GM19043 (cell line): ENCODE data around the gene PTPRN2.

Experiments used
- ATAC-seq: cut with Tn5 transposase; IDR thresholded peaks from one replicate; pipeline ENCODE4 v1.9.1; 2021; ENCODE audit warnings: low read depth; ENCODE audit not compliant: unreplicated experiment

PTPRN2 gene

DNA sequence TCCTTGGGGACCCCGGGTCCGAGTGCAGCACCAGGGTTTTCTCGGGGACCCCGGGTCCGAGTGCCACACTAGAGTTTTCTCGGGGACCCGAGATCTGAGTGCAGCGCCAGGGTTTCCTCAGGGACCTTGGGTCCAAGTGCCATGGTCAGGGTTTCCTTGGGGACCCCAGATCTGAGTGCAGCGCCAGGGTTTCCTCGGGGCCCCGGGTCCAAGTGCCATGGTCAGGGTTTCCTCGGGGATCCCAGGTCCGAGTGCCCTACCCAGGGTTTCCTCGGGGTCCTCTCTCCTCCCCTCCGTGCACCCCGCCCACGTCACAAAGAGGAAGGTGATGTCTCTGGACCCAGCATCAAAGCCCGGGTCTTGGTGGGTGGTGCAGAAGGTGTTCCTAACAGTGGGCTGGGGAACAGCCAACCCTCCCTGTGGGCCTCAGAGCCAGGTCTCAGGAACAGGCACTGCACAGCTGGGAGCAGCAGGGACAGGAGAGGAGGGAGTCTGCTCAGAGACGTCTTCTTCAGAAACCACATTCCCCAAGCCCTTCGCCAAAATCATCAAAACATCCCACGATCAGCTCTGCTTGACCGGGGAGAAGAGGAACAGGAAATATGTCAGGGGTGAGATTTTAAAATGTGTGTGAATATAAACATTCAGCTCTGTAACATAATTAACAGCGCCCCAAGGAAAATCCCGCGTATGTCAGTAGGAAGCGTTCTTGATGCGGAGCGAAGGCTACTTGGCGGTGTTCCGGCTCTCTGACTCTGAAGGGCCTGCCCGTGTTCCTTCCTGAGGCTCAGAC lies 710.1 kb downstream of the PTPRN2 start:
- ATAC-seq: no peak

DNA sequence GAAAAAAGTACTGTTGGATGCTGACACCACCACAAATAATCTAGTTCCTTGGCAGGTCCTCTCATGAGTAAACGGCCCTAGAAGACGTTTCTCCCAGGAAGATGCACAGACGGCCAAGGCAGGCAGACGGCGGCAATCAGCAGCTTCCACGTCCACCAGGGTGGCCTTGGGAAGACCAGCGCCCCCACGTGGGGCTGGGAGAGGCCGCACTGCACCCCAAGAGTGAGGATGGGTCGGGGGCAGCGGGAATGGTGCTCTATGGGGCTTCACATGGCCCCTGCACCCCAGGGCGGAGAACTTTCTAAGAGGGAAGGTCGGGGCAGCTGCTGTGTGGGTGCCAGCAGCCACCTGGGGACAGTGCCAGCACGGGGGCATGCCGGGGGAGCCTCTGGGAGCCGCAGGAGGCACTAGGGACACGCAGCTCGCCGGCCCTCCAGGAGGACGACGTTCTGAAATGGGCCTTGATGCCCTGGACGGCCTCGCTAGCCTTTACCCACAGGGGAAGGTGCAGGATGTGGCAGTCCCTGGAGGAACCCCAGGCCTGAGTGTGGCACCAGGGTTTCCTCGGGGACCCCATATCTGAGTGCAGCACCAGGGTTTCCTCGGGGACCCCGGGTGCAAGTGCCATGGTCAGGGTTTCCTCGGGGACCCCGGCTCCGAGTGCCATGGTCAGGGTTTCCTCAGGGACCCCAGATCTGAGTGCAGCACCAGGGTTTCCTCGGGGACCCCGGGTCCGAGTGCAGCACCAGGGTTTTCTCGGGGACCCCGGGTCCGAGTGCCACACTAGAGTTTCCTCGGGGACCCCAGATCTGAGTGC lies 710.9 kb downstream of the PTPRN2 start:
- no peak for ATAC-seq

DNA sequence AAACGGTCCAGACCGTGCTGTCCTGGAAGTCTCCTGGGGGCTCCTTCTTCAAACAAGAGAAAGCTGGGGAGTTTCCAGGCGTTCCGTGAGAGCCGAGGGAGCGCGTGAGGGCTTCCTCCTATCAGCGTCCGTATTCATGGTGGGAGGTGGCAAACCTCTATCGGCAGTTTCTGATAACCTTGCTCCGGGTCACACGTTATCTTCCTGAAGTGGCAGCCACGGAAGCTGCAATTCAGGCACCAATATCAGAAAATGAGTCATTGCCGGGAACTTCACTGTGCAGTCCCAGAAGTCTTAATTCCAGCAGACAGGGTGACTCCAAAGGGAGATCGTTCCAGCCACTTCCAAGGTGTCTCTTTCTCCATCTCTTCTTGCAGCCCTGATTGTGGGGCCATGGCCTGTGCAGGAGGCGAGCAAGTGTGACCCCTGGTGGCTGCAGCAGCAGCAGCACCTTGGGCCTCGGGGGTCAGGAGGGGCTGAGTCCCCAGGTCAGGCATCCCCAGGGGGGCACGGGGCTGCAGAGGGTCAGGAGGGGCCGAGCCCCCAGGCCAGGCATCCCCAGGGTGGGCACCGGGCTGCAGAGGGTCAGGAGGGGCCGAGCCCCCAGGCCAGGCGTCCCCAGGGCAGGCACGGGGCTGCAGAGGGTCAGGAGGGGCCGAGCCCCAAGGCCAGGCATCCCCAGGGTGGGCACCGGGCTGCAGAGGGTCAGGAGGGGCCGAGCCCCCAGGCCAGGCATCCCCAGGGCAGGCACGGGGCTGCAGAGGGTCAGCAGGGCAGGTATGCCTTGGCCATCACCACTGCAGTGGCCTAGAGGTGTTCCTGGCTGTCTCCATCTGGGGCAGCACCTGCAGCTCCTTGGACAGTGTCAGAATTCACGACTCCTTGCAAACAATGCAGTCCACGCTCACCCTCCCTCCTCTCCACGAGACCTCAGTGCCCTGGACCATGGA lies 712.1 kb downstream of the PTPRN2 start:
- no peak for ATAC-seq

DNA sequence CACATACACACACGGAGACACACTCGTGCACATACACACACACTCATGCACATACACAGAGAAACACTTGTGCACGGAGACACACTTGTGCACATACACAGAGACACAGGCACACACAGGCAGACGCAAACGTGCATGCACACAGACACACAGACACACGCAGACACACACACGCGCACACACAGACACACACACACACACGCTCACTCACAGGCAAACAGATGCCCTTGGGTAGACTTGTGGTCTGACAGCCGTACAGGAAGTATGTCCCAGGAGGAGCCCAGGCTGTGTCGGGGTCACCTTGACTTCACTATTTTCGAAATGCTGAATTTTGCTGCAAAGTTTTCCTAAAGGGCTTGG lies 712.8 kb downstream of the PTPRN2 start:
- ATAC-seq: no peak

DNA sequence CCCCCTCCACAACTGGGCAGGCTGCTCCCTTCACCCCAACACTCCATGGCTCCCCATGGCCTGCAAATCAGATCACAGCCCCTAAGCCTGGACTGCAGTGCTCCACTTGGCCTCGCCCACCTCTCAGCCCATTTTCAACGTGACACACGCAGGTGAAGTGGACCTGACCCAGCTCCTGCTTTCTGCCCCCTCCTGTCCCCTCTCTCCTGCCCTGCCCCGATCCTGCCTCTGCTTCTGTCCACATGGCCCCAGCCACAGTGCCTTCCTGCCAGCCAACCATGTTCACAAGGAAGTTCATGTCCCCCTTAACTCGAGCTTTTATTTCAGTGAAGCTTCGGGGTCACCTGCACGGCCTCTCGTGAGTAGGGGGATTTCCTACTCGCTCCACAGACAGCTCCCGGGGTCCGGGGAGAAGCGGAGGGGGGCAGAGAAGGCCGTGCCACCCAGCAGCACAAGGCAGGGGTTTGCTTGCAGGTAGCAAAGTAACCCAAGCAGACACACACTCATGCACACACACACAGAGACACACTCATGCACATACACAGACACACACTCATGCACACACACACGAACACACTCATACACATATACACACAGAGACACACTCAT lies 713.3 kb downstream of the PTPRN2 start:
- no peak for ATAC-seq

DNA sequence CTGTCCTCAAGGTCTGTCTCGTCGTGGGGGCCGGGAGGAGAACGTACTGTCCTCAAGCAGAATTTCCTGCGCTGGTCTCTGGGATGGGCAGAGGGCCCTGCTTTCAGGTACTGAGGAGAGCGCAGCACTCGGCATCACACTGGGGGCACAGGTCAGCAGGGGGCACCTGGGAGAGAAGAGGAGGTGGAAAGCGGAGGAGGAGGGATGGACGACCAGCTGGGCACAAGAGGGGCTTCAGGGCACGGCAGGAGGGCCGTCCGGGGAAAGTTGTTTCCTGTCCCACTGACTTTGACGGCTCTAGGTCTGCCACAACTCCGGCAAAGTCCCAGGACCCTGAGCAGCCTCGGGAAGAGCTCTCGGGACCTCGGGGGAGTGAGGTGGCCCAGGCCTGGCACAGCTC lies 714.0 kb downstream of the PTPRN2 start:
- no peak for ATAC-seq

DNA sequence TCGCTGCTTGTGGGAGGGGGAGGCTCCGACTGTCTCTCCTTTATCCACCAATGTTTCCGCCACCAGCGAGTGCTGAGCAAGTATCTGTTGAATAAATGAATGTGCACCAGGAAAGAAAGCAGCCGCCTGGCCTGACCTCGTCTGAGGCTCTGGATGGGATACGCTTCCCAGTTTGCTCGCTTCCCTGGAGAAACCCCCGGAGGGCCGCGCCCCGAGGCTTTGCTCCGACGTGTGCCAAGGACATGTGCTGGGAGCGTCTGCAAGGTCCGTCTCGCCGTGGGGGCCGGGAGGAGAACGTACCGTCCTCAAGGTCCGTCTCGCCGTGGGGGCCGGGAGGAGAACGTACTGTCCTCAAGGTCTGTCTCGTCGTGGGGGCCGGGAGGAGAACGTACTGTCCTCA lies 714.4 kb downstream of the PTPRN2 start:
- no peak for ATAC-seq

DNA sequence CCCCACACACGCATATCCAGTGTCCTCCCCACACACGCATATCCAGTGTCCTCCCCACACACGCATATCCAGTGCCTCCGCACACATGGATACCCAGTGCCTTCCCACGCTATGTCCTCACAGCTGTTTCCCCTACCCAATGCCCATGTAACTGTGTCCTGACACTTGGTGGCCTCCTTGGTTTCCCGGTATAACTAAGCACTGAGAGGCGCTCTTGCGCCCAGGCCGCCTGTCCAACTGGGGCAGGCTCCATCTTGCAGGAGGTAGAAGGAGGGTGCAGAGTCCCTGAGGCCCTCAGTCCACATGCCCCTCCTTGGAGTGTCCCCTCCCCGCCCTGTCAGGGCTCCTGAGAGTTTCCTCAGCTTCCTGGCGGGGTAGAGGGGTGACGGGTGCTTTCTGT lies 715.2 kb downstream of the PTPRN2 start:
- ATAC-seq: no peak

DNA sequence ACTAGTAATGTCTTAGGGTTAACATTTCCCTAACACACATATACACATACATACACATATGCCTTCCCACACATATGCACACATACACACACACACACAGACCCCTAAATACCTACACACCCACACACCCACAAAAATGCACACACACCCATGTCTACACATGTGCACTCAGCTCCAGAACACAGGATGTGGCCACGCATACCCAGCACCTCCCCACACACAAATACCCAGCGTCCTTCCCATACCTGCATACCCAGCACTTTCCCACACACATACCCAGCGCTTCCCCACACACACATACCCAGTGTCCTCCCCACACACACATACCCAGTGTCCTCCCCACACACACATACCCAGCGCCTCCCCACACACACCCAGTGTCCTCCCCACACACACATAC lies 715.9 kb downstream of the PTPRN2 start:
- no peak for ATAC-seq

DNA sequence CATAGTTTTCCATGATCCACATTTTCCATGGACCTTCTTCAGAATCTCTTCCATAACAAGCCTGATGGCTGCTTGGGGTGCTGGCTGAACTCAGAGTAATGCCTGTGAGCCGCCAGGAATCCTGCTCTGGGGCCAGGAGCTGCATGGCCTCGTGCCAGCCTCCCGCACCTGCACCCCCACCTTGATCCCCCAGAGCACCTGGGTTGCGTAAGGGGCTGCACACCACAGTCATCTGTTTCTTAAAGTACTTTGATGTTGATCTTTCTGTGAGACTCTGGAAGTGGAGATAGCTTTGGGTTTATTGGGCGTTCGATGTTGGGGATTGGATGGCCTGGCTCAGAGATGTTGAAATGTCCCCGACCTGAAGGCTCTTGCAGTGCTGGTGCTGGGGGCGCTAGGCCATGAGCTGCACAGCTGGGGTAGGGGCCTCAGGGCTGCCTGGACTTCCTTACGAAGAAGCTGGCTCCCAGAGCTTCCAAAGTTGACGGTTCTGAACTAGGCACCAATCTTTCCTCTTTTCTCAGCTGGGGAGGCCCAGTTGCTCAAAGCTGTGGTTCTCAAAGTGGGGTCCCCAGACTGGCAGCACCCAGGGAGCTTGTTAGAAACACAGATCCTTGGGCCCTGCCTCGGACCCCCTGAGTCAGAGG lies 716.9 kb downstream of the PTPRN2 start:
- ATAC-seq: no peak

DNA sequence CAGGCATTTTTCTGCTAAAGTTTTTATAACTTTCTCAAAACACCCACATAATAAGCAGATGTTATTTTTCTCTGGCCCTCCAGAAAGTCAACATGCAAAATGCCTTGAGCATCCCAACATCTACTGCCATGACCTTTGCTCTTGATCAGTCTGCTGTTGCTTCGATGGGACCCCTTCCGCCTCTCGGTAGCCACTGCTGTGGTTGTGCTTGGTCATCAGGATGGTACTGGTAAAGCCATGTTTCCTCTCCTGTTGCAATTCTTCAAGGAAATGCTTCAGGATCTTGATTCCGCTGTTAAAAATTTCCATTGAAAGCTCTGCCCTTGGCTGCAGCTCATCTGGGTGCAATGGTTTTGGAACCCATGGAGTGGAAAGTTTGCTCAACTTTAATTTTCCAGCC lies 717.8 kb downstream of the PTPRN2 start:
- ATAC-seq: no peak

DNA sequence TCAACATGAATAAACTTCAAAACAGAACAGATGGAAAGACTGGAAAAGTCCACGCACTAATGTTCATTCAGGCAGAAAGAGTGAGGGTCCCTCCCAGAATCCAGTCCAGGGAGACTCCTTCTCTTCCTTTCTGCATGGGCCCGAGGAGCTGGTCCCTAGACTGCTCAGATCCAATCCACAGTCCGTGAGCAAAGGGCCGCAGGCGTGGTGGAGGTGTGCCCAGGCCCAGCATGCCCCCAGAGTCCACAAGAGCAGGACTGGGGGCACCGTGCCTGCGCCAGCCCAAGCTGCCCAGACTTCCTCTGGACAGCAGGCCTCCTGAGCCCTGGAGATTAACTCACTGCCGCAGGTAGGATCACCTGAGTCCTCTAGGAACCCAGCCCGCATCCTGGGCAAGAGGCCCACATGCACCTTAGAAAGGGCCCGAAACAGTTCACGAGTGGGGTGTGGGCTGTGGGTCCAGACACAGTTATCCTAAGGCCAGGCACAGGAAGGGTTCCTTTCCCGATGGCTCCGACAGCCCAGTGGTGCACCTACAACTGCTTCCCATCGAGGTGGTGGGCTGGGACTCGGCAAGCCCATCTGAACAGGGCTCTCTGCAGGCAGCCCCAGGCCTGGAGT lies 719.8 kb downstream of the PTPRN2 start:
- no peak for ATAC-seq

DNA sequence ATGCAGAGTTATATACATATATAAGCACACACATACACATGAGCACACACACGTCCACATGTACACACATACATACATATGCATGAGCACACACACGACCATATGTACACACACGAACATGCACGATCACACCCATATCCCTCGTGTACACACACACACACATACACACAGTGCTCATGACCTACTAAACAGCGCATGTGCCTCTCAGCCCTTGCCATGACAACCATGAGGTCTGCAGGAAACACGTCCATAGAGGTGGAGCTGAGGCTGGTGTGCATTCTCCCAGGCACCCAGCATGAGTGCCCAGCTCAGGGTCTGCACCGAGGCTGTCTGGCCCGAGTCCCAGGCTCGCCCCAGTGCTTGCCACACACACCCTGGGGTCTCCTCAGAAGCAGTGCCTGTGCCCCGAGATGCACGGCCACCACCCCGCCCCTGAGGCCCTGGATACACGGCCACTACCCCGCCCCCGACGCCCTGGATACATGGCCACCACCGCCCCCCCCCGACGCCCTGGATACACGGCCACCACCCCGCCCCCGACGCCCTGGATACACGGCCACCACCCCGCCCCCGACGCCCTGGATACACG lies 721.2 kb downstream of the PTPRN2 start:
- no peak for ATAC-seq

DNA sequence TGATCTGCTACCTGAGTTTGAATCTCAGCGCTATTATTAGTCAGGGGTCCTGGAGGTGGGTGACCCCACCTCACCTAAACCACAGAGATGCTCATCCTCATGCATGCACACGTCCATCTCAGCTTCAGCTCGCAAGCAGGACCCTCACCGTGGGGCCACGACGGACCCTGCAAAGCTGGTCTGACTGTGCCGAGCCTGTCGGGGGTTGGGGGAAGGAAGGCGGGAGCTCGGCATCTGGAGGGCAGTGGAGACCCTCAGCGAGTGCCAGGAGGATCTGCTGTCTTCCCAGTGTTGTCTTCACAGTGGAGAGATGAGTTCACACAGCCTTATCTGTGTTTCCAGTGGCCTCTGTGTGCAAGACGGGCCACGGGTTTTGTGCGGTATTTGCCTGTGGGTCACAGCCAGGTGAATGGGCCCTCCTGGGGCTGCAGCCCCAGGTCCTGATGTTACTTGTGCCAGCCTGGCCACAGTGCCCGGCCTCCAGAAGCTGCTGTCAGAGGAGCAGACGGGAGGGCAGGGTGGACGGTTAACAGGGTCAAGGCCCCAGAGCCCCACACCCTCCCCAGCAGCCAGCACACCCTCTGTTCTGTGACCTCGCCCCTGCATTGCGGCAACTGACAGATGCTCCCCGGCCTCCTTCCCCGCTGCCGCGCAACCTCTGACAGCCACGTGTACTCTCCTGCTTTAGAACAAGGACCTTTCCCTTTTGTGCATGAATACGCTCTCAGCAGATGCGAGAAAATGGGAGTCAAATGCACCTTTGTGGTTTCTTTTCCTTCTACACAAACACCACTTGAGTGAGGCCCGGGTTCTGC lies 722.1 kb downstream of the PTPRN2 start:
- ATAC-seq: no peak

DNA sequence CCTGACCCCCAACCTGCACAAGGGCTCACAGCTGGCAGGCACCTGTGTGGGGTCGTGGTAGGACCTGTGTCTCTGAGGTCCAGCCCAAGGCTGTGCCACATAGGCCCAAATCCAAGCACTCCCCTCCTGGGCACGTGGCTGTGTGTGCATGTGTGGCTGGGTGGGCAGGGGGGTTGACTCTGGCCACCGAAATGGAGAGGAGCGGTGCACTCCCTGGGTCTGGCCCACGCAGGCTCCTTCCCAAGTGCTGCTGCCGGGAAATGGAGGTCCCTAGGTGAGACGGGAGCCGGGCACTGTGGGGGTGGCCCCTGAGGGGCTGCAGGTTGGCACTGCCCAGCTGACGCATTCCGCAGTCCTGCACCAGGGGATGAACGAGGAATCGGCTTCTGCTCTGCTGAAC lies 722.7 kb downstream of the PTPRN2 start:
- no peak for ATAC-seq

DNA sequence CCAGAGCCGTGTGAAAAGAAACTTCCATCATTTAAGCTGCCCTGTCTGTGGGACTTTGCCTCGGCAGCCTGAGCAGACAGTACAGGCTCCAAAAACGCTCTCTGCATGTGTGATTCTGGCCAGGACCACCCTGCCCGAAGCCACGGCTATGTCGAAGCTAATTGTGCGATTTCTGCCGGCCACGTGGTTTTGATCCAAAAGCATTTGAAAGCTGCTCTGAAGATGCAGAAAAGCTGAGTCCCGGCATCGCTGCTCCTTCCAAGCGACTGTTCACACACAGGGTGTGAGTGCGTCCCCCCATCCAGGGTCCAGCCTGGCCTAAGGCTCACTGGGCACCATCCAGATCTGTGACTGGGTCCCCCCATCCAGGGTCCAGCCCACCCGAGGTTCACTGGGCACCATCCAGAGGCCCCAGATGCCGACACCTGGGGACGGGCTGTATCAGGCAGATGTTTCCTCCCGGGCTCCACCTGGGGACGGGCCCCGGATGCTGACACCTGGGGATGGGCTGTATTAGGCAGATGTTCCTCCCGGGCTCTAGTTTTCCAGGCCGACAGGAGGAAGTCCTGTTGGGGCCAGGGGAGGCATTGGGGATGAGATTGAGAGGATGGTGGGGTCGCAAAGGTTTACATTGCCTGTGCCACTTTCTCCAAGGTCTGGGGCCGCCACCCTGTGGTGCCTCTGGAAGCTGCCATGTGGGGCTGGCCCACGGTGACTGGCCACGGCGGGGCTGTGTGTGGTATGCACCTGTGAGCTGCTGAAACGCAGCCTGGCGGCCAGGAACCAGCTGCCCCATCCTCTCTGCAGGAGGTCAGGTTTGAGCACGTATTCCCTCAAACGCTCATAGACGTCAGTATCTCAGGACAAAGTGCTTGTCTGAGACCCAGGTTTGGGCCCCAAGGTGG lies 723.5 kb downstream of the PTPRN2 start:
- no peak for ATAC-seq

DNA sequence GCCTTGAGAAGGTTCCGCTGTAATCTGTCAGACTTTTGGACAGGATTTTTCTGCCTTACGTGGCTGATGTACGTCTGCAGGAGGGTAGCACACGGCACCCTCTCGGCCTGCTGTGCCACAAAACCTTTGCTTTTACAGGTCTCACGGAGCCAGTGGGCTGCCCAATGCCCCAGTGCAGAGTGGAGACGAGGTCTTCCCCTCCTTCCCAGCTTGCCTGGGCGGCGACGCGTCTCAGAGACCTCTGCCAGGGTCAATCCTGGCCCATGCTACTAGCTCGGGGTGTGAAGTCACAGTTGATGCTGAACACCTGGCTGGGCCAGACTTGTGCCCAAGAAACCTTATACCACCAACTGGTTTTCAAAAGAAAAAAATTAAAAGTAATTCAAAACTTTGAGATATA lies 724.4 kb downstream of the PTPRN2 start:
- no peak for ATAC-seq
